ENCODE data around the gene GALNTL6.

GALNTL6 gene

DNA sequence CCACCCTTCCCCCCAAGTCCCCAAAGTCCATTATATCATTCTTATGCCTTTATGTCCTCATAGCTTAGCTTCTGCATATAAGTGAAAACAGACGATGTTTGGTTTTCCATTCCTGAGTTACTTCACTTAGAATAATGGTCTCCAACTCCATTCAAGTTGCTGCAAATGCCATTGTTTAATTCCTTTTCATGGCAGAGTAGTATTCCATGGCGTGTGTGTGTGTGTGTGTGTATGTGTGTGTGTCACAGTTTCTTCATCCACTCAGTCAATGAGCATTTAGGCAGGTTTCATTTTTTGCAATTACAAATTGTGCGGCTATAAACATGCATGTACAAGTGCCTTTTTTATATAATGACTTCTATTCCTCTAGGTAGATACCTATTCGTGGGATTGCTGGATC is 1248.0 kb downstream of the GALNTL6 start:
- TF ChIP-seq, protein P1, sequence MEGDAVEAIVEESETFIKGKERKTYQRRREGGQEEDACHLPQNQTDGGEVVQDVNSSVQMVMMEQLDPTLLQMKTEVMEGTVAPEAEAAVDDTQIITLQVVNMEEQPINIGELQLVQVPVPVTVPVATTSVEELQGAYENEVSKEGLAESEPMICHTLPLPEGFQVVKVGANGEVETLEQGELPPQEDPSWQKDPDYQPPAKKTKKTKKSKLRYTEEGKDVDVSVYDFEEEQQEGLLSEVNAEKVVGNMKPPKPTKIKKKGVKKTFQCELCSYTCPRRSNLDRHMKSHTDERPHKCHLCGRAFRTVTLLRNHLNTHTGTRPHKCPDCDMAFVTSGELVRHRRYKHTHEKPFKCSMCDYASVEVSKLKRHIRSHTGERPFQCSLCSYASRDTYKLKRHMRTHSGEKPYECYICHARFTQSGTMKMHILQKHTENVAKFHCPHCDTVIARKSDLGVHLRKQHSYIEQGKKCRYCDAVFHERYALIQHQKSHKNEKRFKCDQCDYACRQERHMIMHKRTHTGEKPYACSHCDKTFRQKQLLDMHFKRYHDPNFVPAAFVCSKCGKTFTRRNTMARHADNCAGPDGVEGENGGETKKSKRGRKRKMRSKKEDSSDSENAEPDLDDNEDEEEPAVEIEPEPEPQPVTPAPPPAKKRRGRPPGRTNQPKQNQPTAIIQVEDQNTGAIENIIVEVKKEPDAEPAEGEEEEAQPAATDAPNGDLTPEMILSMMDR (IDR thresholded peaks at IDR 0.05; ENCODE audit: low read depth, low read length, missing control alignments): no peak
- no peak overlapping the region for H3K4me3 ChIP-seq (replicated peaks; ENCODE audit: low read depth, low read length)
- DNase-seq (ENCODE audit: extremely low read depth, low read depth): no peak

DNA sequence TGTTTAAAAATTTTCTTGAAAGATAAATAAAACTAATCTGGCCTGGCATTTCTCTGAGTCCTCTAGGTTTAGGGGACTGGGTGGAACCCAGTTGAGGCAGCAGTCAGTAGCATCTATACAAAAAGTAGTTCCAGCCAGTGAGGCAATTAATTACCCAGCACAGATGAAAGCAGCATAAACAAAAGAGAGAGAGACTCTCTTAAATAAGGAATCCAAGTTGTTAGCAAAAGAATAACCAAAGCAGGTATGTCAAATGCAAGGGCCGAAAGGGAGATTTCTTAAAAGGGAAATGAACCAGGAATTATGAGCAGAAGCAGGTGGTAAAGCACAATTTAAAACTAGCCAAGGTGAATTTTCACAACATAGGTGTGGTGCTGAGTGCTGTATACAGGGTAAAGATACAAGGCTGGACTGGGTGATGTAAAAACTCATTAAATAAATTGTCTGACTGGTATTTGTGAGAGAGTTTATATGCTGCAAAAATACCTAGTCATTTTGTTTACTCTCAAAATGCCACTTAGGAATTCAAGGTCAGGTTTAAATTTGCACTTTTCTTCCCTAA is 1260.8 kb downstream of the GALNTL6 start:
- H3K4me3 ChIP-seq (replicated peaks; ENCODE audit: low read depth, low read length): no peak overlapping the region
- TF ChIP-seq, protein P1 (IDR thresholded peaks at IDR 0.05; ENCODE audit: low read depth, low read length, missing control alignments): no peak
- DNase-seq (ENCODE audit: extremely low read depth, low read depth): no peak

DNA sequence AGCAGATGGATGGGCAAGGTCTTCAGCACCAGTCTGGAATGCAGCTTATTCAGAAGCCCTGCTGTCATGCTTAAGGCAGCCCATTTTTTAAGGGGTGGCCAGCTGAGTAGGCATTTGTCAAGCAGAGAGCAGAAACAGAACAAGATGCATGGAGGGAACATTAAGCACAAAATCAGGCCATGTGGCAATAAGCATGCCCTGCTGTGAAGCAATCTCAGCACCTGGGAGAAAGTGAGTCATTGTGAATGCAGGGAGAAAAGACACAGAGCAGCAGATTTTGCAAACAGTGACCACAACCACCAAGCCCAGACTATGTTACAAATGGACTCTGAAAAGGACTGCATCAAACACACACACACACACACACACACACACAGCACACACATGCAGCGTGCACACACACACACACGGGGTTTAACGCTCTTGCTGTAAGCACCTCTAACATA is 1261.3 kb downstream of the GALNTL6 start:
- peak; percentile 68 for DNase-seq (ENCODE audit: extremely low read depth, low read depth)
- no peak overlapping the region for H3K4me3 ChIP-seq (replicated peaks; ENCODE audit: low read depth, low read length)
- TF ChIP-seq, protein P1 (IDR thresholded peaks at IDR 0.05; ENCODE audit: low read depth, low read length, missing control alignments): no peak

DNA sequence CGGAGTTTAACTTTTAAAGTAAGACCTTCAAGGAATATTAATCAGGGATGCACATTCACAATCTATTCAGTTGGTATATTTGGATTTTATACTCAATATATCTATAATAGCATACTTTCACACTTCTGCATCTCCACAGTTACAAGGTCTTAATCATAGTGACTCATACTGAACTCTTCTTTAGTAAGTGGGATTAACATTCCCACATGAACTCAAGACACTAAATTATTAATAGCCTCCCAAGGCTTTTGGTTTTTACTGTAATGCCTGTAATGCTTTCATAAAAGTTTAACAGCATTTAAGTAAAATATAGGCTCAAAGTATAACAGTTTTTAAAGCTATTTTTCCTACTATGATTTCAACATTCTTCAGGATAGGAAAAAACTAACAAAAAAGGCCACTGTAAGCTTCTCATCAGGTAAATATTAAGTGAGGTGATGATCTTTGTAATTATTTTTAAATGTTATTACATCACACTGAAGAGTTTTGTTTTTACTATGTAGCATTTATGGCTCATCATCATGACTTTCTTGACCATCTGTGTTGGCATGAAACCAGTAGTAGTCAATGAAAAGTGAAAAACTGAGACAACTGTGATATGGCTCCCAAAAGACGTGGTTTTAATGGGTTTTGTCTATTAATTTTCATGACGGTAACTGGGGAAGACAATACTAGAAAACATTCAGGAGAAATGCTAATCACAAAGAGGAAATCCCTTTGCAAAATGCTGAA is 1263.9 kb downstream of the GALNTL6 start:
- DNase-seq (ENCODE audit: extremely low read depth, low read depth): no peak
- TF ChIP-seq, protein P1 (IDR thresholded peaks at IDR 0.05; ENCODE audit: low read depth, low read length, missing control alignments): no peak
- H3K4me3 ChIP-seq (replicated peaks; ENCODE audit: low read depth, low read length): no peak overlapping the region

DNA sequence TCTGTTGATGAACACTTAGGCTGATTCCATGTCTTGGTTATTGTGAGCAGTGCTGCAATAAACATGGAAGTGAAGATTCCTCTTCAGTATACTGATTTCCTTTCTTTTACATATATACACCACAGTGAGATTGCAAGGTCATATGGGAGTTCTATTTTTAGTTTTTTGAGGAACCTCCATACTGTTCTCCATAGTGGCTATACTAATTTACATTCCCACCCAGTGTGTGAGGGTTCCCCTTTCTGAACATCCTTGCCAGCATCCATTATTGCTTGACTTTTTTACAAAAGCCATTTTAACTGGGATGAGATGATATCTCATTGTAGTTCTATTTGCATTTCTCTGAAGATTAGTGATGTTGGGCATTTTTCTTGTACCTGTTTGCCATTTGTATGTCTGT is 1274.9 kb downstream of the GALNTL6 start:
- TF ChIP-seq, protein P1 (IDR thresholded peaks at IDR 0.05; ENCODE audit: low read depth, low read length, missing control alignments): no peak
- DNase-seq (ENCODE audit: extremely low read depth, low read depth): no peak
- H3K4me3 ChIP-seq (replicated peaks; ENCODE audit: low read depth, low read length): no peak overlapping the region
